ENCODE measurements around the gene DAG1.

DNA sequence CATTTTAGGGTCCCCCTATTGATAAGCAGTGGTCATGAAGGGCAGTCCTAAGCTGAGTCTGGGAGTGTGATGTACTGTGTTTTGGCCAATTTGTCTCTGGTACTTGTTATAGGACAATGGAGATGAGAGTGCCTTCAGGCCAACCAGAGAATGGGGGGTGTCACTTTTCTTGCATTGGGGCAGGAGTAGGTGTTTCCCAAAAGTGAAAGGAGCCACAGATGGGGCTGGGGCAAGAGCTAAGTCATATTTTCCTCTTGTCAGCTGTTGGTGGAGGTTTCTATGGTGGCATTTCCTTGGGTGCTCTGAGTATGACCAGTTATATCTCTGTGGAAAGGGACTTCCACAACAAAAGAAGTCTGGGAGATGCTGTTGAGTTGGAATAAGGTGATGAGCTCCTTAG is 59.5 kb downstream of the DAG1 start:
- no peak for TF ChIP-seq ZNF274 (IDR thresholded peaks at IDR 0.05; ENCODE audit: low read depth, low read length)
- no peak for TF ChIP-seq YY1 (IDR thresholded peaks at IDR 0.05; ENCODE audit: insufficient read depth, insufficient read length)
- TF ChIP-seq SUZ12 (IDR thresholded peaks at IDR 0.05; ENCODE audit: extremely low read depth, insufficient read depth, insufficient read length) = no peak

Measured in NT2/D1 (cell line).